Measurements from ENCODE around the gene RGS10.

DNA sequence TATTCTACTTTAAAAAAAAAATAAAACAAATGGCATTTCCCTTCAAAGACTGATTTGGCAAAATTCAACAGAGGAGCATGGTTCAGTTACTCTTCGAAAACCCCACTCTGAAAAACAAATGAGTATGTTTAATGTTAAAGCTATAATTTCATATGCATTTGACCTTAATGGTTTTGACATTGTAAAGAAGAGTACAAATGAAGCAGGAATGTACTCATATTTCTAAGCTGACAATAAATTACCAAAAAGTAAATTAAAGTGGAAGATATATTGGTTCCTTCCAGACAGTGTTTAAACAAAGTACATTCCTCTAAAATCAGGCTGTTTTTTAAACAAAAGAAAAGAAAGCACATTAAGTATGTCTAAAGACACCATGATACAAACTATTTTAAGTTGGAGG is 16.4 kb downstream of the RGS10 start:
- TF ChIP-seq, protein P1, sequence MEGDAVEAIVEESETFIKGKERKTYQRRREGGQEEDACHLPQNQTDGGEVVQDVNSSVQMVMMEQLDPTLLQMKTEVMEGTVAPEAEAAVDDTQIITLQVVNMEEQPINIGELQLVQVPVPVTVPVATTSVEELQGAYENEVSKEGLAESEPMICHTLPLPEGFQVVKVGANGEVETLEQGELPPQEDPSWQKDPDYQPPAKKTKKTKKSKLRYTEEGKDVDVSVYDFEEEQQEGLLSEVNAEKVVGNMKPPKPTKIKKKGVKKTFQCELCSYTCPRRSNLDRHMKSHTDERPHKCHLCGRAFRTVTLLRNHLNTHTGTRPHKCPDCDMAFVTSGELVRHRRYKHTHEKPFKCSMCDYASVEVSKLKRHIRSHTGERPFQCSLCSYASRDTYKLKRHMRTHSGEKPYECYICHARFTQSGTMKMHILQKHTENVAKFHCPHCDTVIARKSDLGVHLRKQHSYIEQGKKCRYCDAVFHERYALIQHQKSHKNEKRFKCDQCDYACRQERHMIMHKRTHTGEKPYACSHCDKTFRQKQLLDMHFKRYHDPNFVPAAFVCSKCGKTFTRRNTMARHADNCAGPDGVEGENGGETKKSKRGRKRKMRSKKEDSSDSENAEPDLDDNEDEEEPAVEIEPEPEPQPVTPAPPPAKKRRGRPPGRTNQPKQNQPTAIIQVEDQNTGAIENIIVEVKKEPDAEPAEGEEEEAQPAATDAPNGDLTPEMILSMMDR (IDR thresholded peaks at IDR 0.05 in 2 of 3, conservative IDR thresholded peaks at IDR 0.05 in 1 of 3; ENCODE audit: control insufficient read depth in 2 of 3, extremely low read depth in 1 of 3, insufficient read depth in 1 of 3, low read depth in 3 of 3, low read length in 3 of 3), result no peak
- TF ChIP-seq MYC (IDR thresholded peaks at IDR 0.05; ENCODE audit: insufficient read depth, insufficient read length, insufficient replicate concordance, low read length, severe bottlenecking), result no peak
- TF ChIP-seq POLR2AphosphoS5 (IDR thresholded peaks at IDR 0.05; ENCODE audit: low read length), result no peak
